Transverse colon (tissue), 4 donors: ENCODE data around the gene LRRC4C. TPM values are rescaled to one million over a fixed set of nuclear protein-coding genes. Genes with fewer than 3 reads are reported as not detected.

Source experiments
- DNase-seq: peaks from one replicate; pipeline ENCODE4 v3.0.0-alpha.2; 2019
- H3K27ac ChIP-seq, 4 donors: fragments of 200-600 bp; sonication (generic); 2 replicates each; pipeline ENCODE4 v1.5.1; 2016 to 2018; ENCODE audit warnings: inconsistent platforms in 4 of 4
- H3K27me3 ChIP-seq: fragments of 200-600 bp; sonication (generic); 2 replicates; pipeline ENCODE4 v1.5.1; 2017; ENCODE audit warnings: inconsistent platforms
- H3K36me3 ChIP-seq, 4 donors: fragments of 200-600 bp; sonication (generic); 2 replicates each; pipeline ENCODE4 v1.5.1; 2017 to 2019; ENCODE audit warnings: inconsistent platforms in 4 of 4
- H3K4me1 ChIP-seq, 4 donors: fragments of 200-600 bp; sonication (generic); 2 replicates each; pipeline ENCODE4 v1.5.1; 2017 to 2020; ENCODE audit warnings: inconsistent platforms in 4 of 4
- H3K4me3 ChIP-seq, 4 donors: fragments of 200-600 bp; sonication (generic); 1 replicate in 1 of 4; 2 replicates in 3 of 4; pipeline versions ENCODE4 v1.5.1 to v1.6.1; 2017 to 2019; ENCODE audit warnings: inconsistent platforms in 4 of 4
- H3K9me3 ChIP-seq, 2 donors: fragments of 200-600 bp; sonication (generic); 2 replicates each; pipeline ENCODE4 v1.5.1; 2017 to 2019; ENCODE audit warnings: inconsistent platforms in 2 of 2
- CTCF ChIP-seq, 5 experiments: fragments of 200-600 bp in 3 of 5; fragments of 450-650 bp in 2 of 5; sonication (generic) in 3 of 5; IDR thresholded peaks; 1 replicate in 2 of 5; 2 replicates in 3 of 5; pipeline ENCODE4 v1.5.1; 2016 to 2017; ENCODE audit warnings: antibody characterized with exemption in 5 of 5, inconsistent platforms in 3 of 5, mild to moderate bottlenecking in 2 of 5, moderate library complexity in 1 of 5
- EP300 ChIP-seq: sonication (generic); formaldehyde crosslinking; IDR thresholded peaks from one replicate; pipeline ENCODE4 v1.6.1; 2017; ENCODE audit warnings: antibody characterized with exemption, low read depth
- POLR2A ChIP-seq: fragments of 450-650 bp; IDR thresholded peaks from one replicate; pipeline ENCODE4 v1.6.1; 2016; ENCODE audit warnings: antibody characterized with exemption, mild to moderate bottlenecking, moderate library complexity
- POLR2AphosphoS5 ChIP-seq, 3 donors: sonication (generic); formaldehyde crosslinking; IDR thresholded peaks; one replicate each; pipeline ENCODE4 v1.6.1; 2016; ENCODE audit warnings: antibody characterized with exemption in 3 of 3
- WGBS, 2 donors: methylation state at CpG; one replicate each; pipeline ENCODE4 v1.1.5; 2018; ENCODE audit warnings: low coverage in 1 of 2; 5-methylcytosine and 5-hydroxymethylcytosine counted together
- in situ Hi-C, 4 donors: fragments of 200-750 bp; cut with MboI; loops; one replicate each; pipeline versions ENCODE4 v1.15.0 to v1.15.1; 2017; ENCODE audit warnings: low sequenced_read_pairs in 3 of 4, low pct_ligation_motif_present in 1 of 4, low pct_unique_long_range_greater_than_20kb in 1 of 4
- intact Hi-C: fragments of 100-400 bp; cut with DNase I; formaldehyde crosslinking; loops from one replicate; pipeline ENCODE4 v1.15.1; 2023; ENCODE audit warnings: low total_unique reads
- total RNA-seq, 4 donors: library from RNA; depleted of rRNA; stranded (reverse); fragments of >200 nt; gene quantifications; one replicate each; pipeline ENCODE4 v1.1.0, GENCODE V29; 2016

Gene LRRC4C
- total RNA-seq, 4 donors from 2014 or later = 0.55 to 1.9 (median 0.64) TPM; not detected in 1

DNA sequence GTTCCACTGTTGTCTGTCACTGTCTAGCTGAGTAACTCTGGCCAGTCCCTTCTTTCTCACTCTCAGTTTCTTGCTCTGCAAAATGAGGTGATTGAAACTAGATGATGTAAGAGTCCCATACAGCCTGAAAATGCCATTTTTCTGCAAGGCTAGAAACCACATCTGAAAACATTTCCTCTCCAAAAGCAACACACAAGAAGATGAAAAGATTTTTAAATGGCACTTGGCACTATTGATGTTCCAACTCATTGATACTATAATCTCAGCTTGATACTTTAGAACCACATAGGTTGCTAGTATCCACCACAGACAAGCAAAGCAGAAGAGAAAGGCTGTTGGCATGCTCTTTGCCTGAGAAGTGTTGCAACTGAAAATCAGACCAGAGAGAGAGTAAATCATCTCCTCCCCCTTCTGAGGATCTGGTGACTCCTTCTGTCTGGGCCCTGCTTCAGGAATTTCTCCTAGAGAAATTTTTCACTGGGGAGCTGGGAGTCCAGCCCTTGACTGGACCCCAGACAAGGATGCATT lies 1217.9 kb downstream of the LRRC4C start:
- intact Hi-C loops = no loop called here
- Histone ChIP-seq H3K9me3 (no peaks in the 10 kb centered on the region), H3K36me3 (no peaks in the 10 kb centered on the region), H3K27ac (no peak overlapping the region), H3K27me3 (no peaks in the 10 kb centered on the region), H3K4me3 (no peak overlapping the region), H3K4me1 (no peaks in the 10 kb centered on the region)
- no peak for TF ChIP-seq EP300
- TF ChIP-seq POLR2AphosphoS5 (IDR thresholded peaks at IDR 0.05) = no peak
- no peak for TF ChIP-seq POLR2A
- no peak for TF ChIP-seq CTCF (IDR thresholded peaks at IDR 0.05)
- no peak for DNase-seq
- in situ Hi-C loops = no loop called here

- Histone ChIP-seq H3K4me1 (no peaks in the 10 kb centered on the region), H3K9me3 (no peaks in the 10 kb centered on the region), H3K36me3 (no peaks in the 10 kb centered on the region), H3K27ac (no peak overlapping the region), H3K27me3 (no peaks in the 10 kb centered on the region), H3K4me3 (no peak overlapping the region)
- no peak for DNase-seq
- WGBS, 2 donors = 96 to 100% methylated on average over 2 of the region's 2 CpGs
- TF ChIP-seq POLR2AphosphoS5 (IDR thresholded peaks at IDR 0.05) = no peak
- TF ChIP-seq POLR2A = no peak
- no peak for TF ChIP-seq EP300
- no peak for TF ChIP-seq CTCF (IDR thresholded peaks at IDR 0.05)
- in situ Hi-C loops = no loop called here
- intact Hi-C loops = no loop called here
Observed at GRCh38 chr11:40240284-40240683, 1219.2 kb downstream of the LRRC4C start.

DNA sequence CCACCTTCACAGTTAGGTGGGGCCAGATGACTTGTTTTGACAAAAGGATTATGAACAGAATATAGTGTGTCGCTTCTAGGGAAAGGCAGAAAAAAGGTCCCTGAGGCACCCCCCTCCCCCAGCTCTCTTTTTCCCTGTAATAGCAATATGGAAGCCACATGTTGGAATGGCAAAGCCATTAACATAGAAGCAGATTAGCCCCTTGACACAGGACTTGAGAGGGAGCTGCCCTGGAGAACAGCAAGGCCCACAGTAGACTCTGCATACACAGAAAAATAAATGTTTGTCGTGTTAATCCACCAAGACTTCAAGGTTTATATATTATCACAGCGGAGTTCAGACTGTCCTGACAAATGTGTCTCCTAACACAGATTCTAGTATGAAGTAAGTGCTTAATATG lies 1222.9 kb downstream of the LRRC4C start:
- Histone ChIP-seq H3K4me3 (no peak overlapping the region), H3K9me3 (no peaks in the 10 kb centered on the region), H3K27me3 (no peaks in the 10 kb centered on the region), H3K27ac (no peak overlapping the region), H3K36me3 (no peaks in the 10 kb centered on the region), H3K4me1 (no peaks in the 10 kb centered on the region)
- in situ Hi-C loops (no loop called here), intact Hi-C loops (no loop called here)
- TF ChIP-seq POLR2A = no peak
- no peak for TF ChIP-seq POLR2AphosphoS5 (IDR thresholded peaks at IDR 0.05)
- no peak for TF ChIP-seq EP300
- TF ChIP-seq CTCF (IDR thresholded peaks at IDR 0.05) = no peak
- no peak for DNase-seq
- 71 to 80% methylated on average over 1 to 3 of the region's 3 CpGs for WGBS, 2 donors

GRCh38 chr11:40235841-40236240 lies 1223.6 kb downstream of the LRRC4C start:
- TF ChIP-seq POLR2AphosphoS5 (IDR thresholded peaks at IDR 0.05) (no peak), POLR2A (no peak), EP300 (no peak), CTCF (IDR thresholded peaks at IDR 0.05) (no peak)
- DNase-seq = no peak
- Histone ChIP-seq H3K4me1 (no peaks in the 10 kb centered on the region), H3K27ac (no peak overlapping the region), H3K27me3 (no peaks in the 10 kb centered on the region), H3K9me3 (no peaks in the 10 kb centered on the region), H3K36me3 (no peaks in the 10 kb centered on the region), H3K4me3 (no peak overlapping the region)
- 56 to 76% methylated on average over 3 of the region's 3 CpGs for WGBS, 2 donors
- intact Hi-C loops = no loop called here
- in situ Hi-C loops = no loop called here
